HG03103 (cell line): Measurements from ENCODE around the gene CNTN4.

ENCODE experiments used
- ATAC-seq: cut with Tn5 transposase; IDR thresholded peaks from one replicate; pipeline ENCODE4 v1.9.1; 2021; ENCODE audit warnings: low read depth; ENCODE audit not compliant: unreplicated experiment

The CNTN4 gene

DNA sequence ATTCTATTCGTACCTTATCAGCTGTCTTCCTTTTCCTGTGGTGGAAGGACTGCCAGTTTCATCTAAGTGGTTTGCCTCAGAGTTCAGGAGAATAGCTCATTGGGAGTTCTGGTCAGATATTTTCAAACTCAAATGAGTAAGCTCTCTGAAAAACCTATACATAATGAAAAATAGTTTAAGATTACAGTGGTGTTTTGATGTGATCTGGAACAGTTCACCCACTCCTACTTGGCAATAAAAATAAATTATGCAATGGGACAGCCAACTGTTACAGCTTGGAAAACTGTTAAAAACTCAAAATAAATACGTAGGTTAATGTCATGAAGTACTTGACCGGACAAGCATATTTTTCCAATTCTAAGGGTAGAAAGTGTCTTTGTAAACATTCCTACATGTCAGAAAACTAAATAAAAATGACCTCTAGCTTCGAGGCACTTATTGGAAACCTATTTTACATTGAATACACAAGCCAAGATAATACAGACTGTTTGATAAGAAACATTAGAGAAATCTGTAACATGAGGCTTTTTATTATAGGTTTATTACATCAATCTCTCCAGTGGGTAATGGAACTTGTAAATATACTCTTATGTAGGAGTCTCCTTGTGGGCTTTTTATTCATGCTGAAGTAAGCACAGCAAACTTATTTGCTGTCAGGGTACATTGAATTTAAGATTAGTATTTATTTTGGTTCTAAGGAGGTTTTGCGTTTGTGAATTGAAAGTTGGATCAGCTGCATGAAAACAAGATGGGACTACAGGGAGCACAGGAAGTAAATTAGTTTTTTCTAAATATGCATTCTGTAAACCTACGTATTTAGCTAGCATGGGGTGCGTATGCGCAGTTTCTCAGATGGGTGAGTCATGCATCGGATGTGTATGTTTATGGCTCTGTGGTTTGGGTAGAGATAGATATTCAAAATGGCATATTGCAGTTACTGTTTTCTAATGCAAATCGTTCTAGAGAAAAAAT is 558.4 kb downstream of the CNTN4 start:
- ATAC-seq, result no peak

- no peak for ATAC-seq
These were observed 559.3 kb downstream of the CNTN4 start for GRCh38 chr3:2657971-2658370.

GRCh38 chr3:2659896-2660295 is 561.2 kb downstream of the CNTN4 start:
- no peak for ATAC-seq

DNA sequence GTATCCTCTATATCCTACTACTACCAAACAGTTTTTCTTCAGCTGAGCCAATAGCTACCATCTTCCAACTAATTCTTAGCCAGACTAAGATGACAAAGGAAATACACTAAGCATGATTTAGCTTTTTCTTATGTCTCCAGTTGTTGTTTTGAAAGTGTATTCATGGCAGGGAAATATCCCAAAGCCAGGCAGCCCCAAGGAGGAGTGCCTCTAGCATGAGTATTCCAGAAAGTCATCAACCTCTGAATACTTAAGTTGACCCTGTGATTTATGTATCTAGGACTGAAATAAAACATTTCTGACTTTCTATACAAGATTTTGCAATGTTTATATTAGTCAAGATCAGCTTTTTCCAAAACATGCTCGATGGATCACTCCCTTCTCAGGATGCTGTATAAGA is 562.4 kb downstream of the CNTN4 start:
- ATAC-seq, result no peak

DNA sequence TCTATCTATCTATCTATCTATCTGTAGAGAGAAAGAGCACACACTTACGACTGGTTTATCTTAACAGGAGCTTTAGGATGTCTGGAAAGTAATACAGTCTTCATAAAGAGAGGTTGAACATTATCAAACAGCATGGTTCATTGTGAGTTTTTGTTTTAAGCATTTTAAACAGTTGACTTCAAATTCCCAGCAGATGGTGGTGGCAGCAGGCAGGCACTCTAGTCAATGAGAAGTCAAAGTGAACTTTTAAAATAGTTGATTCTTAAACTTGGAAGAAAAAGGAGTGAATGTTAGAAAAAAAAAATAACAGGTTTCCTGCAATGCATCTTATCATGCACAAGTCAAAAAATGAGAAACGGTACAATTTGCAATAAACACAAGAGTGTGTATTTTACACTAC is 578.8 kb downstream of the CNTN4 start:
- no peak for ATAC-seq

DNA sequence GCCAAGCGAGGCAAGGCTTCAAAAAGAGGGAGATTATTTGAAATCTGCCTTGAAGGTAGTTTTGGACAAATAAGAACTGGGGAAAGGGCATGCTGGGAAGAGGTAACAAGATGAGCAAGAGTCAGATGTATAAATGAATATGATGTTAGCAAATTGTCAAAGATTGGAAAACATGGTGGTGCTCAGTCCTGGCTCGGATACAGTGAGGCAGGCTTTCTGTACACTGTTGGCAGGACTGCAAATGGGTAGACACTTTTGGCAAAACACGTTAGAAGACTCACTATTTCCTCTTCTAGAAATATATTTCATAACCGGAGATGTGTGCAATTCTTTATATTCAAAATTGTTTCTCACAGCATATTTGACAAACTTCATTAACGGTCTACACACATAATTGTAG is 581.6 kb downstream of the CNTN4 start:
- no peak for ATAC-seq

DNA sequence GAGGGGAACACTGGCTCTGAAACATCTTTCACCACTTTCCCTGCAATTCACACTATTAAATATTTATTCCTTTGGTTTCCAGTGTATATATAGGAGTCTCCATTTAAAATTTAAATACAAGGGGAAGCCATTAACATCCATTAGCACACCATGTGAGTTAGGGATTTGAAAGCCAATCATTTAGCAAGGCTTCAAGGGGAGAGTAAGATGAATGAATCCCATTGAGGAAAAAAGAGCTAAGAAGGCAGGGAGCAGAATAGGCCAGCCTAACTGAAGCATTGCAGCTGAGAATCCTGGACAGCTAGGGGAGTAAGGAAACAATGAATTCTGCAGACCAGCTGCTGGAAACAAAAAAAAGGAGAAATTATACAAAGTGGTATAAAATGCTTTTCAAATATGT is 585.4 kb downstream of the CNTN4 start:
- no peak for ATAC-seq

- ATAC-seq, result no peak
These were observed 588.3 kb downstream of the CNTN4 start for GRCh38 chr3:2686816-2687502.

GRCh38 chr3:2697589-2697988 is 598.9 kb downstream of the CNTN4 start:
- no peak for ATAC-seq

DNA sequence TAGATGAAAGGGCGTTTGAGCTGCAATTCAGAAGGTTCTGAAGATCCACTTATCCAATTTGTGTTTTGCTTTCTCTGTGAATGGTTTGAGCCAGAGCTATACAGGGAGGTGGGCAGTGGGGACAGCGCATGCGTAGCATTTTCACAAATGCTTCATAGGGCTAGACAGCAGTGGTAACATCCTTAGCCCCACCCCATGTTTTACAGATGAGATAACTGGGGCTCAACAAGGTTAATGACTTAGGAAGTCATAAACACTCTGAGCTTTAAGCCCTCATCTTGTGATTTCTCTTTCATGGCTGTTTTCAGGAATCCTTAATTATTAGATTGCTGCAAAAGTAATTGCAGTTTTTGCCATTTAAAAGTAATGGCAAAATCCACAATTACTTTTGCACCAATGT is 602.8 kb downstream of the CNTN4 start:
- no peak for ATAC-seq

DNA sequence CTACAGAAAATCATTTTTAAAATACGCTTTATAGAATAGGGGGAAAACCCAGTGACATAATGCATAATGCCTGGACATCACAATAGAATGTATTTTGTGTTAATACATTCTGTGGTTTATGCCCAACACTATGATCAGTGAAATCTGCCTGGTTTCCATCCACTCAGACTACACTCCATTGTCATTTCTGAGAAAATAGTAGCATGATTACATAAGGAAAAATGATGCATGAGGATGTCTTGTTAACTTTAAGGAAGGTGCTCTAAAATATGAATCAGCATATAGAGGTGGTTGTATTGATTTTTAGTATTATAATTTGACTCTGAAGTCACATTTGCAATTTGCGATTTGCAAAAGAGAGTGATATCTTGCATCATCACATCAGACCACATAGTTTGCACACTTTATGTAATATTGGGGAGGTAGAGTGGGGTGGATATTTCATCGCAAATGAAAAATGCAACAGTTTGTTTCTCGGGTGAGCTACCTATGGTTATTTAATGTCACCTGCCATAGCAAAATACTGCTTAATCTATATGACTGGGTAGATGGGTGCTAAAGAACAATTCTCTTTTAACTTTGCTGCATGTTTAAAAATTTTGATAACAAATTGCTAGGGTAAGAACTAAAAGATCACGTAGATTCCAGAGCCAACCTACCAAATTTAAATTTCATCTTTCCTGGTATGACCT is 607.6 kb downstream of the CNTN4 start:
- no peak for ATAC-seq

- ATAC-seq, result no peak
These were observed 608.2 kb downstream of the CNTN4 start for GRCh38 chr3:2706836-2707210.

- ATAC-seq, result no peak
These were observed 612.4 kb downstream of the CNTN4 start for GRCh38 chr3:2711081-2711480.

- ATAC-seq, result no peak
These were observed 615.3 kb downstream of the CNTN4 start for GRCh38 chr3:2713923-2714322.

GRCh38 chr3:2714834-2715233 is 616.2 kb downstream of the CNTN4 start:
- ATAC-seq, result no peak

DNA sequence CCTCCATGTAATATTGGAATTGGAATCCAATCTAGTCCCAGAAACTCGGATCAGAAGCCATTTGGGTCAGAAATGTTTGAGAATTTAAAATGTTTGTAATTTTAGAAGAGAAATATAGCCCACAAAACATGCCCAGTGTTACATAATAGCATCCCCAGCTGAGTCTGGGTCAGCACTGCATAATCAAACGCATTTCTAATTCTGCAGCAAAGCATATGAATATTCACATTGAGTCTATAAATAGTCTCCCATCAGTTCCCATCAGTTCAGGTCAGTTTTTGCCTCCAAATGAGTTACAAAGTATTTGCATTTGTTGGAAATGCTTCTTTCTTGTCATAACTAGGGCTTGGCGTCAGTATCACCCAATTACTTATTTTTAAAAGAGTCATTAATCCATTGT is 628.4 kb downstream of the CNTN4 start:
- ATAC-seq, result no peak

GRCh38 chr3:2727610-2728318 is 629.1 kb downstream of the CNTN4 start:
- ATAC-seq, result no peak

- ATAC-seq, result no peak
These were observed 633.2 kb downstream of the CNTN4 start for GRCh38 chr3:2731843-2732242.

DNA sequence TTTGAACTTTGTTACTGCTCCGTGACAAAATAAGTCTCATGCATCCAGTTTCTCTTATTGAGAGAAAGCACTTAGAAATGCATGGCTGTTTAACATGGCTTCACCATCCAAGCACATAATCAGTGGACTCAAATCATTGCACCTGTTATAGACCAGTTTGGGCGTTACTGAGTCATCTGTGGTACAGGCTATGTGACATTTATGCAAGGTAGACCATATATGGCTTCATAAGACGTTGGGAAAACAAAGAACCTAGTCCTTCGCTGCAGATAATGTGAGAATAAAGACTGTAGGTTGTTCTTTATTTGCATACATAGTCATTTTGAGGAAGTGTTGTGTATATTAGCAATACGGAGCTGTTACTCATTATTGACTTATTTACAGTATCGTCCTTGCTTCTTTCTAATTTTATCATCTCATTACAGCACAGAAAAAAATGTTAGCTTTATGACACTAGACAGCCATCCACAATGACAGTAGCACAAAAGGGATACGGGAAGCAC is 636.8 kb downstream of the CNTN4 start:
- no peak for ATAC-seq

DNA sequence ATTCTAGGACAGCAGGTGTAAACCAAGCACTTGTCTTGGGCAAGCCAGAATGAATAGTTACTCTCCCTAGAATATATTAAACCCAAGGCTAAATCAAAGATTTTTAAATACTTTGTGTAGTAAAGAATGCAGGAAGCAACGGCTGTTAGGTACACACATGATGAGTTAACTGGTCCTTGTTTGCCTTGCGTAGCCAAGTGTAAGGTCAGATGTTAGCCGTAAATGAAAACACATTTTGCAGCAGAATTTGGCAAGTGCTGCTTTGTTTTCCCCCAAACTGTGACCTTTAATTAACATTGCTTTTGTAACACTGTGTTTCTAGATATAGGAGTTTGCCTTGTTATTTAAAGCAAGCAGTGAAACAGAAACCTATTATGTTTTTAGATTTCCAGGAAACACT is 642.9 kb downstream of the CNTN4 start:
- no peak for ATAC-seq
